H1 (cell line): ENCODE results near the gene DYRK1A. TPM values are rescaled to one million over a fixed set of nuclear protein-coding genes. Genes with fewer than 3 reads are reported as not detected.

ENCODE experiments used
- CTCF ChIA-PET: fragments of 300-600 bp; sonication (Branson Sonifier 250); formaldehyde crosslinking; loops from one replicate; lab custom pipeline; 2021; ENCODE audit not compliant: partially characterized antibody; lab: Charles Lee
- POLR2A ChIA-PET: fragments of 300-600 bp; sonication (Branson Sonifier 250); formaldehyde crosslinking; loops from one replicate; lab custom pipeline; 2021; ENCODE audit warnings: inconsistent platforms; ENCODE audit not compliant: partially characterized antibody; lab: Charles Lee
- DNase-seq, 2 experiments: peaks; one replicate each; pipeline versions ENCODE4 v3.0.0 to v3.0.0-alpha.2; 2010 to 2022; ENCODE audit warnings: low spot score in 2 of 2, low read depth in 1 of 2, mixed read lengths in 1 of 2
- FAIRE-seq: peaks from 2 replicates; lab custom pipeline; 2011; peaks lifted over from hg19 to GRCh38; lab: Jason Lieb, UNC
- H2AFZ ChIP-seq: 2 replicates; pipeline ENCODE4 v1.8.1; 2012; ENCODE audit warnings: low read length, inconsistent platforms
- H2AK5ac ChIP-seq: 2 replicates; pipeline ENCODE4 v1.6.1; 2013; ENCODE audit warnings: low read depth, low read length
- H2BK120ac ChIP-seq: replicated peaks from 2 replicates; pipeline ENCODE3; 2013; ENCODE audit warnings: low read depth, low read length, inconsistent platforms
- H2BK12ac ChIP-seq: 2 replicates; pipeline ENCODE4 v1.6.1; 2013; ENCODE audit warnings: low read depth, low read length
- H2BK15ac ChIP-seq: 2 replicates; pipeline ENCODE4 v1.6.1; 2013; ENCODE audit warnings: low read length
- H2BK20ac ChIP-seq: 2 replicates; pipeline ENCODE4 v1.6.1; 2013; ENCODE audit warnings: low read length
- H2BK5ac ChIP-seq: 2 replicates; pipeline ENCODE4 v1.6.1; 2013; ENCODE audit warnings: low read depth, low read length
- H3K14ac ChIP-seq: 2 replicates; pipeline ENCODE4 v1.6.1; 2013; ENCODE audit warnings: inconsistent platforms; ENCODE audit not compliant: insufficient read length
- H3K18ac ChIP-seq: 2 replicates; pipeline ENCODE4 v1.6.1; 2013; ENCODE audit warnings: low read length; ENCODE audit errors: extremely low read depth
- H3K23ac ChIP-seq: 2 replicates; pipeline ENCODE4 v1.6.1; 2013; ENCODE audit warnings: inconsistent platforms; ENCODE audit not compliant: insufficient read length
- H3K23me2 ChIP-seq: 2 replicates; pipeline ENCODE4 v1.6.1; 2013; ENCODE audit warnings: low read depth, low read length
- H3K27ac ChIP-seq: 2 replicates; pipeline ENCODE4 v1.6.1; 2011; ENCODE audit warnings: low read depth, low read length, inconsistent platforms
- H3K27me3 ChIP-seq, 4 experiments: replicated peaks in 1 of 4; 1 replicate in 1 of 4; 2 replicates in 3 of 4; pipeline versions ENCODE4 v1.6.1 to v1.8.1; 2011 to 2013; ENCODE audit warnings: low read length in 3 of 4, mild to moderate bottlenecking in 3 of 4, inconsistent platforms in 2 of 4, mixed read lengths in 2 of 4, moderate library complexity in 1 of 4; ENCODE audit not compliant: control insufficient read depth in 3 of 4, insufficient read depth in 3 of 4; ENCODE audit errors: extremely low read depth in 1 of 4
- H3K36me3 ChIP-seq, 4 experiments: 2 replicates each; pipeline versions ENCODE4 v1.6.1 to v1.8.1; 2011 to 2013; ENCODE audit warnings: mild to moderate bottlenecking in 4 of 4, low read length in 3 of 4, moderate library complexity in 2 of 4, control low read depth in 1 of 4, inconsistent platforms in 1 of 4; ENCODE audit not compliant: insufficient read depth in 4 of 4, control insufficient read depth in 2 of 4
- H3K4ac ChIP-seq: replicated peaks from 2 replicates; pipeline ENCODE3; 2013; ENCODE audit warnings: low read length, low read depth, mixed read lengths, inconsistent platforms; ENCODE audit not compliant: insufficient read length
- H3K4me1 ChIP-seq, 4 experiments: replicated peaks in 1 of 4; 1 replicate in 1 of 4; 2 replicates in 3 of 4; pipeline versions ENCODE4 v1.6.1 to v1.8.1; 2011 to 2013; ENCODE audit warnings: low read length in 3 of 4, inconsistent platforms in 2 of 4, mixed read lengths in 1 of 4; ENCODE audit not compliant: insufficient read depth in 4 of 4, control insufficient read depth in 3 of 4
- H3K4me2 ChIP-seq, 2 experiments: 2 replicates each; pipeline versions ENCODE4 v1.6.1 to v1.8.1; 2011 to 2013; ENCODE audit warnings: low read depth in 2 of 2, low read length in 2 of 2, control low read depth in 1 of 2, inconsistent platforms in 1 of 2, mild to moderate bottlenecking in 1 of 2; ENCODE audit not compliant: insufficient read depth in 1 of 2
- H3K4me3 ChIP-seq, 4 experiments: fragments of 200-600, 300-600 bp in 1 of 4; sonication (generic), shearing (Covaris generic), sonication (Bioruptor Twin) in 1 of 4; 2 replicates each; pipeline versions ENCODE4 v1.5.1 to v1.8.1; 2011 to 2016; ENCODE audit warnings: low read length in 4 of 4, low read depth in 3 of 4, control low read depth in 2 of 4, inconsistent platforms in 2 of 4, mild to moderate bottlenecking in 2 of 4, mixed read lengths in 1 of 4, moderate library complexity in 1 of 4; ENCODE audit not compliant: insufficient read depth in 2 of 4; ENCODE audit errors: extremely low read depth in 1 of 4
- H3K56ac ChIP-seq: replicated peaks from 2 replicates; pipeline ENCODE3; 2013; ENCODE audit warnings: low read depth, mild to moderate bottlenecking, mixed read lengths, low read length, inconsistent platforms; ENCODE audit not compliant: insufficient read length
- H3K79me1 ChIP-seq: 2 replicates; pipeline ENCODE4 v1.6.1; 2013; ENCODE audit warnings: low read depth, low read length, control low read depth
- H3K79me2 ChIP-seq, 2 experiments: 2 replicates each; pipeline versions ENCODE4 v1.6.1 to v1.8.1; 2012 to 2013; ENCODE audit warnings: low read length in 2 of 2, mild to moderate bottlenecking in 2 of 2, inconsistent platforms in 1 of 2; ENCODE audit not compliant: insufficient read depth in 2 of 2, control insufficient read depth in 1 of 2
- H3K9ac ChIP-seq, 4 experiments: replicated peaks in 1 of 4; 1 replicate in 1 of 4; 2 replicates in 3 of 4; pipeline versions ENCODE4 v1.6.1 to v1.8.1; 2011 to 2013; ENCODE audit warnings: low read depth in 3 of 4, low read length in 3 of 4, control low read depth in 2 of 4, mild to moderate bottlenecking in 2 of 4, moderate library complexity in 2 of 4, inconsistent platforms in 1 of 4; ENCODE audit errors: extremely low read depth in 1 of 4
- H3K9me3 ChIP-seq, 2 experiments: 2 replicates each; pipeline versions ENCODE4 v1.6.1 to v1.8.1; 2012 to 2013; ENCODE audit warnings: mild to moderate bottlenecking in 2 of 2, moderate library complexity in 2 of 2, control low read depth in 1 of 2, inconsistent platforms in 1 of 2, low read depth in 1 of 2, low read length in 1 of 2, mixed read lengths in 1 of 2; ENCODE audit not compliant: insufficient read depth in 2 of 2
- H4K20me1 ChIP-seq, 2 experiments: replicated peaks in 1 of 2; 2 replicates each; pipeline versions ENCODE3 to v1.8.1; 2011 to 2013; ENCODE audit warnings: inconsistent platforms in 2 of 2, low read length in 2 of 2, mild to moderate bottlenecking in 1 of 2; ENCODE audit not compliant: insufficient read depth in 2 of 2, control insufficient read depth in 1 of 2
- H4K5ac ChIP-seq: 2 replicates; pipeline ENCODE4 v1.6.1; 2013; ENCODE audit warnings: low read length, low read depth, mixed read lengths, inconsistent platforms; ENCODE audit not compliant: insufficient read length
- H4K8ac ChIP-seq: 2 replicates; pipeline ENCODE4 v1.8.0; 2013; ENCODE audit warnings: mild to moderate bottlenecking, moderate library complexity, low read length, inconsistent platforms; ENCODE audit not compliant: insufficient read depth; ENCODE audit errors: extremely low read depth
- H4K91ac ChIP-seq: replicated peaks from 2 replicates; pipeline ENCODE3; 2013; ENCODE audit warnings: low read length, mixed read lengths, inconsistent platforms; ENCODE audit not compliant: insufficient read length
- CHD2 ChIP-seq: IDR thresholded peaks from 2 replicates; pipeline ENCODE4 v1.6.1; 2012; ENCODE audit warnings: low read length, improper control_type of control experiment
- CTCF ChIP-seq, 3 experiments: IDR thresholded peaks; 1 replicate in 2 of 3; 2 replicates in 1 of 3; pipeline versions ENCODE4 v1.5.1 to v1.6.1; 2011; ENCODE audit warnings: low read length in 3 of 3, mild to moderate bottlenecking in 3 of 3, inconsistent platforms in 2 of 3, low read depth in 1 of 3, moderate library complexity in 1 of 3; ENCODE audit not compliant: insufficient read depth in 1 of 3; ENCODE audit errors: control extremely low read depth in 1 of 3
- EGR1 ChIP-seq: IDR thresholded peaks from 2 replicates; pipeline ENCODE4 v1.6.1; 2011; ENCODE audit warnings: low read depth, low read length, borderline replicate concordance
- HDAC6 ChIP-seq: IDR thresholded peaks from one replicate; pipeline ENCODE4 v1.7.1; 2012; ENCODE audit warnings: low read depth, mild to moderate bottlenecking, inconsistent platforms, low read length, moderate library complexity
- POLR2A ChIP-seq, 2 experiments: IDR thresholded peaks; 1 replicate in 1 of 2; 2 replicates in 1 of 2; pipeline ENCODE4 v1.6.1; 2011; ENCODE audit warnings: low read depth in 2 of 2, low read length in 2 of 2, mild to moderate bottlenecking in 2 of 2; ENCODE audit errors: control extremely low read depth in 1 of 2
- RNF2 ChIP-seq: fragments of 200-900, 300-1000 bp; sonication (generic); IDR thresholded peaks from 2 replicates; pipeline ENCODE4 v1.7.1; 2016; ENCODE audit warnings: borderline replicate concordance, low read depth, mild to moderate bottlenecking, antibody characterized with exemption, low read length; ENCODE audit not compliant: poor library complexity, severe bottlenecking; ENCODE audit errors: missing control alignments
- RXRA ChIP-seq: IDR thresholded peaks from 2 replicates; pipeline ENCODE4 v1.6.1; 2011; ENCODE audit warnings: low read depth, mild to moderate bottlenecking, low read length, moderate library complexity; ENCODE audit not compliant: insufficient read depth
- SIN3A ChIP-seq, 2 experiments: IDR thresholded peaks in 1 of 2; conservative IDR thresholded peaks in 1 of 2; 2 replicates each; pipeline ENCODE4 v1.6.1; 2011 to 2012; ENCODE audit warnings: low read length in 2 of 2, improper control_type of control experiment in 1 of 2, low read depth in 1 of 2, mild to moderate bottlenecking in 1 of 2
- SP1 ChIP-seq: IDR thresholded peaks from 2 replicates; pipeline ENCODE4 v1.6.1; 2011; ENCODE audit warnings: low read depth, low read length
- TBP ChIP-seq: IDR thresholded peaks from 2 replicates; pipeline ENCODE4 v1.6.1; 2011; ENCODE audit warnings: low read depth, low read length, improper control_type of control experiment
- WGBS, 2 experiments: shearing (Covaris generic) in 1 of 2; methylation state at CpG; one replicate each; pipeline versions ENCODE4 v1.1.6 to v1.1.7; 2013 to 2015; ENCODE audit warnings: low lambda C conversion rate in 2 of 2, mixed read lengths in 2 of 2, inconsistent platforms in 1 of 2, low coverage in 1 of 2, missing lambda C conversion rate in 1 of 2; ENCODE audit not compliant: insufficient replicate concordance in 2 of 2, insufficient coverage in 1 of 2, insufficient read length in 1 of 2; ENCODE audit errors: extremely low coverage in 1 of 2, missing lambda C conversion rate in 1 of 2; 5-methylcytosine and 5-hydroxymethylcytosine counted together
- polyA plus RNA-seq, 7 experiments: library from polyadenylated mRNA; depleted of rRNA in 3 of 7; stranded (reverse) in 5 of 7; unstranded in 2 of 7; fragments of >200 nt in 5 of 7; fragments of 200-250 nt in 2 of 7; gene quantifications; 1 replicate in 5 of 7; 2 replicates in 1 of 7; 4 replicates in 1 of 7; pipeline versions ENCODE4 v1.2.1 to v1.2.3, GENCODE V29; 2011 to 2013; ENCODE audit warnings: missing spikeins in 2 of 7, mixed read lengths in 2 of 7
- total RNA-seq: library from RNA; stranded (reverse); fragmentation: NEBNext Ultra II Directional; extraction: Animal tissue kit (Norgen Biotek cat#: 25700); gene quantifications from 2 replicates; pipeline ENCODE4 v1.2.1, GENCODE V29; 2021

The DYRK1A gene
- total and polyA plus RNA-seq, 2 of the 8 experiments (the other 6 are each of a cell fraction or from before 2014, with no cell fraction given), result 61.1 to 62.2 TPM

GRCh38 chr21:37393786-37394185 lies 27.2 kb downstream of the DYRK1A start:
- Histone ChIP-seq H3K9ac (no peak overlapping the region), H3K23ac (no peak overlapping the region), H3K79me1 (peaks cover 18% of the 10 kb centered on the region), H3K23me2 (no peaks in the 10 kb centered on the region; the same call in 1 of the 2 replicates), H4K5ac (no peak overlapping the region), H2AFZ (no peak overlapping the region), H2BK120ac (no peak overlapping the region), H2BK15ac (no peak overlapping the region), H2BK5ac (no peak overlapping the region), H4K91ac (no peak overlapping the region), H4K8ac (no peak overlapping the region), H3K36me3 (peaks cover 0 to 3% (median 0%) of the 10 kb centered on the region in 4 experiments; a peak in 2 of 8 replicates), H3K27me3 (no peaks in the 10 kb centered on the region), H3K4me2 (no peak overlapping the region; a peak in 1 of 4 replicates), H3K4me3 (no peak overlapping the region), H2BK20ac (no peak overlapping the region), H3K14ac (no peak overlapping the region), H3K4me1 (peaks cover 5 to 14% (median 7%) of the 10 kb centered on the region in 4 experiments), H3K9me3 (no peaks in the 10 kb centered on the region), H4K20me1 (peaks cover 45 to 68% of the 10 kb centered on the region in 2 experiments), H3K27ac (no peak overlapping the region), H3K4ac (no peak overlapping the region), H3K18ac (no peak overlapping the region), H3K79me2 (peaks cover 72 to 100% of the 10 kb centered on the region in 2 experiments), H2AK5ac (no peak overlapping the region), H2BK12ac (no peak overlapping the region), H3K56ac (no peak overlapping the region)
- FAIRE-seq, result no peak
- POLR2A ChIA-PET, result interaction anchor here (1.2 to 1.6 kb wide), 2 partner anchors 14 to 25 kb away, joined by 3 to 9 read pairs; no protein-coding TSS in a partner anchor
- 92% methylated on average over 3 of the region's 3 CpGs; no CpG with 5 or more reads in 1 of the 2 experiments for WGBS, 2 experiments
- no peak for DNase-seq
- CTCF ChIA-PET, result interaction anchor here (0.6 kb wide), 2 partner anchors 52 to 105 kb away, joined by 3 to 4 read pairs; no protein-coding TSS in a partner anchor
- TF ChIP-seq POLR2A (IDR thresholded peaks at IDR 0.05; ENCODE audit: control extremely low read depth in 1 of 2, low read depth in 2 of 2, low read length in 2 of 2), result no peak
- TF ChIP-seq HDAC6, result no peak
- no peak for TF ChIP-seq SIN3A (conservative IDR thresholded peaks at IDR 0.05 in 1 of 2, IDR thresholded peaks at IDR 0.05 in 1 of 2; ENCODE audit: low read depth in 1 of 2, low read length in 2 of 2)
- no peak for TF ChIP-seq TBP
- TF ChIP-seq CTCF (IDR thresholded peaks at IDR 0.05; ENCODE audit: control extremely low read depth in 1 of 3, insufficient read depth in 1 of 3, low read depth in 1 of 3, low read length in 3 of 3), result no peak
- TF ChIP-seq RXRA, result no peak
- no peak for TF ChIP-seq EGR1
- TF ChIP-seq CHD2, result no peak
- no peak for TF ChIP-seq RNF2
- TF ChIP-seq SP1, result no peak
